ENCODE data around the gene LIPJ.

The LIPJ gene

GRCh38 chr10:88553116-88553752 is 33.3 kb upstream of the LIPJ start:
- Histone ChIP-seq H3K36me3 (ENCODE audit: control insufficient read depth, insufficient read depth, low read length) (no peaks in the 10 kb centered on the region), H3K79me2 (peaks cover 3% of the 10 kb centered on the region), H3K27me3 (ENCODE audit: control insufficient read depth, insufficient read depth, low read length) (no peaks in the 10 kb centered on the region), H3K4me1 (peaks cover 3% of the 10 kb centered on the region), H3K4me3 (ENCODE audit: low read depth, low read length) (no peak overlapping the region), H2AFZ (no peak overlapping the region), H3K9me3 (ENCODE audit: control insufficient read depth, low read length) (no peaks in the 10 kb centered on the region), H3K4me2 (ENCODE audit: low read length) (no peak overlapping the region), H3K27ac (no peak overlapping the region), H3K9ac (no peak overlapping the region)
- TF ChIP-seq, protein P1, sequence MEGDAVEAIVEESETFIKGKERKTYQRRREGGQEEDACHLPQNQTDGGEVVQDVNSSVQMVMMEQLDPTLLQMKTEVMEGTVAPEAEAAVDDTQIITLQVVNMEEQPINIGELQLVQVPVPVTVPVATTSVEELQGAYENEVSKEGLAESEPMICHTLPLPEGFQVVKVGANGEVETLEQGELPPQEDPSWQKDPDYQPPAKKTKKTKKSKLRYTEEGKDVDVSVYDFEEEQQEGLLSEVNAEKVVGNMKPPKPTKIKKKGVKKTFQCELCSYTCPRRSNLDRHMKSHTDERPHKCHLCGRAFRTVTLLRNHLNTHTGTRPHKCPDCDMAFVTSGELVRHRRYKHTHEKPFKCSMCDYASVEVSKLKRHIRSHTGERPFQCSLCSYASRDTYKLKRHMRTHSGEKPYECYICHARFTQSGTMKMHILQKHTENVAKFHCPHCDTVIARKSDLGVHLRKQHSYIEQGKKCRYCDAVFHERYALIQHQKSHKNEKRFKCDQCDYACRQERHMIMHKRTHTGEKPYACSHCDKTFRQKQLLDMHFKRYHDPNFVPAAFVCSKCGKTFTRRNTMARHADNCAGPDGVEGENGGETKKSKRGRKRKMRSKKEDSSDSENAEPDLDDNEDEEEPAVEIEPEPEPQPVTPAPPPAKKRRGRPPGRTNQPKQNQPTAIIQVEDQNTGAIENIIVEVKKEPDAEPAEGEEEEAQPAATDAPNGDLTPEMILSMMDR (IDR thresholded peaks at IDR 0.05): peak; percentile 62

- H3K4me2 ChIP-seq (ENCODE audit: low read length): no peak overlapping the region
- no peaks in the 10 kb centered on the region for H3K36me3 ChIP-seq (ENCODE audit: control insufficient read depth, insufficient read depth, low read length)
- H3K9me3 ChIP-seq (ENCODE audit: control insufficient read depth, low read length): no peaks in the 10 kb centered on the region
- no peaks in the 10 kb centered on the region for H3K27me3 ChIP-seq (ENCODE audit: control insufficient read depth, insufficient read depth, low read length)
- H3K9ac ChIP-seq: no peak overlapping the region
- peaks cover 3% of the 10 kb centered on the region for H3K79me2 ChIP-seq
- peaks cover 3% of the 10 kb centered on the region for H3K4me1 ChIP-seq
- H2AFZ ChIP-seq: no peak overlapping the region
- TF ChIP-seq, protein P1 (IDR thresholded peaks at IDR 0.05): no peak
- no peak overlapping the region for H3K27ac ChIP-seq
- no peak overlapping the region for H3K4me3 ChIP-seq (ENCODE audit: low read depth, low read length)
These were observed 31.2 kb upstream of the LIPJ start for GRCh38 chr10:88555190-88555908.

- Histone ChIP-seq H3K27me3 (ENCODE audit: control insufficient read depth, insufficient read depth, low read length) (no peaks in the 10 kb centered on the region), H3K4me1 (peaks cover under 1% of the 10 kb centered on the region), H2AFZ (no peak overlapping the region), H3K9ac (no peak overlapping the region), H3K4me3 (ENCODE audit: low read depth, low read length) (no peak overlapping the region), H3K4me2 (ENCODE audit: low read length) (no peak overlapping the region), H3K36me3 (ENCODE audit: control insufficient read depth, insufficient read depth, low read length) (no peaks in the 10 kb centered on the region), H3K27ac (no peak overlapping the region), H3K9me3 (ENCODE audit: control insufficient read depth, low read length) (no peaks in the 10 kb centered on the region), H3K79me2 (no peaks in the 10 kb centered on the region)
- TF ChIP-seq, protein P1 (IDR thresholded peaks at IDR 0.05): no peak
These were observed 29.3 kb upstream of the LIPJ start for GRCh38 chr10:88557256-88557655.

DNA sequence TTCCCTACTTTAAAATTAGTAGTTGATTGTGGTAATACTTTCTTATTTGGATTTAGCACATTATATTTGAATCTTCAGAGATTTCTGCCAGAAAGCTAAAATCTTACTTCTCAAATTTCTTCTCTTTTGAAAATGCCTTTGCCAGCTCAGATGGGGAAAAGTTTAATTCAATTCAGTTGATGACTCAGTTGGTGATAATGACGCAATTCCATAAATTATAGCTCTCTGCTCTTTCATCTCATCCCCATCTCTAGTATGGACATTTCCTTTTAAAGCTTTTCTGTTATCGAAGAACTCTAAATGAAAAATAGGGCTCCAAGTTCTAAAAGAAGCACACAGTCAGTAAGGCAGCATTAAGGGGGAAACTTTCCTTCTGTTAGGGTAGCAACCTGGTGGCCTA is 28.9 kb upstream of the LIPJ start:
- Histone ChIP-seq H3K27ac (no peak overlapping the region), H3K4me1 (no peaks in the 10 kb centered on the region), H3K79me2 (no peaks in the 10 kb centered on the region), H3K27me3 (ENCODE audit: control insufficient read depth, insufficient read depth, low read length) (no peaks in the 10 kb centered on the region), H3K9ac (no peak overlapping the region), H2AFZ (no peak overlapping the region), H3K36me3 (ENCODE audit: control insufficient read depth, insufficient read depth, low read length) (no peaks in the 10 kb centered on the region), H3K4me2 (ENCODE audit: low read length) (no peak overlapping the region), H3K4me3 (ENCODE audit: low read depth, low read length) (no peak overlapping the region), H3K9me3 (ENCODE audit: control insufficient read depth, low read length) (no peaks in the 10 kb centered on the region)
- TF ChIP-seq, protein P1 (IDR thresholded peaks at IDR 0.05): no peak
